SK-N-MC (cell line): ENCODE data around the gene PCED1B.
A peak's percentile ranks its signal among the peaks of the same experiment; 100 is the strongest.
"Not testable (repeated sequence)": the region's sequence is repeated elsewhere in the genome, so short reads cannot be mapped to it uniquely, and the experiment has no call there.

Experiments used
- DNase-seq: peaks from one replicate; pipeline ENCODE4 v3.0.0-alpha.2; 2011; ENCODE audit warnings: low read depth, low spot score
- H3K27ac ChIP-seq: fragments of 200-600 bp; sonication (generic); 2 replicates; pipeline ENCODE4 v1.5.1; 2016; ENCODE audit warnings: mixed run types
- H3K36me3 ChIP-seq: fragments of 200-600 bp; sonication (generic); 2 replicates; pipeline ENCODE4 v1.6.1; 2017; ENCODE audit warnings: antibody characterized with exemption, low read length, mixed read lengths; ENCODE audit not compliant: insufficient read depth
- H3K4me3 ChIP-seq: fragments of 200-600 bp; sonication (generic); 2 replicates; pipeline ENCODE4 v1.5.1; 2016
- H3K9ac ChIP-seq: fragments of 200-600 bp; sonication (generic); 2 replicates; pipeline ENCODE4 v1.8.0; 2017; ENCODE audit warnings: mixed run types, mixed read lengths; ENCODE audit not compliant: insufficient read length
- H3K9me3 ChIP-seq: fragments of 200-600 bp; sonication (generic); 2 replicates; pipeline ENCODE4 v1.6.1; 2017; ENCODE audit warnings: low read depth, mild to moderate bottlenecking, antibody characterized with exemption, low read length, moderate library complexity, mixed read lengths
- EZH2 ChIP-seq: fragments of 200-600 bp; sonication (generic); IDR thresholded peaks from one replicate; pipeline ENCODE4 v1.6.1; 2017; ENCODE audit warnings: antibody characterized with exemption
- FOXP2 ChIP-seq: optimal IDR thresholded peaks from 2 replicates; pipeline ENCODE3; 2011; ENCODE audit warnings: mild to moderate bottlenecking, moderate library complexity; ENCODE audit not compliant: insufficient read depth; ENCODE audit errors: extremely low read length, control extremely low read depth
- POLR2AphosphoS5 ChIP-seq: IDR thresholded peaks from 2 replicates; pipeline ENCODE4 v1.6.1; 2012; ENCODE audit warnings: mild to moderate bottlenecking, low read depth, low read length, borderline replicate concordance

PCED1B gene

DNA sequence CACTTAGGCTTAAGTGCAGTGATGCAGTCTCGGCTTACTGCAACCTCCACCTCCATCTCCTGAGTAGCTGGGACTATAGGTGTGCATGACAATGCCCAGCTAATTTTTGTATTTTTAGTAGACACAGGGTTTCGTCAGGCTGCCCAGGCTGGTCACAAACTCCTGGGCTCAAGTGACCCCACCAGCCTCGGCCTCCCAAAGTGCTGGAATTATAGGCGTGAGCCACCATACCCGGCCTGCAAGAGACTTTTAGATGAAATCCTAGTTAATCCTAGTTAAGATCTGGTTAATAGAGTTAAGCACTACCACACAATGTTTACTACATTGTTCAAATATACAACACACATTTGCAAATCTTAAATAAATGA lies 196.8 kb downstream of the PCED1B start:
- TF ChIP-seq POLR2AphosphoS5 (no peak), EZH2 (no peak), FOXP2 (no peak)
- Histone ChIP-seq H3K9me3 (no peaks in the 10 kb centered on the region), H3K27ac (no peak overlapping the region), H3K4me3 (no peak overlapping the region), H3K36me3 (no peaks in the 10 kb centered on the region), H3K9ac (no peak overlapping the region)
- no peak for DNase-seq

DNA sequence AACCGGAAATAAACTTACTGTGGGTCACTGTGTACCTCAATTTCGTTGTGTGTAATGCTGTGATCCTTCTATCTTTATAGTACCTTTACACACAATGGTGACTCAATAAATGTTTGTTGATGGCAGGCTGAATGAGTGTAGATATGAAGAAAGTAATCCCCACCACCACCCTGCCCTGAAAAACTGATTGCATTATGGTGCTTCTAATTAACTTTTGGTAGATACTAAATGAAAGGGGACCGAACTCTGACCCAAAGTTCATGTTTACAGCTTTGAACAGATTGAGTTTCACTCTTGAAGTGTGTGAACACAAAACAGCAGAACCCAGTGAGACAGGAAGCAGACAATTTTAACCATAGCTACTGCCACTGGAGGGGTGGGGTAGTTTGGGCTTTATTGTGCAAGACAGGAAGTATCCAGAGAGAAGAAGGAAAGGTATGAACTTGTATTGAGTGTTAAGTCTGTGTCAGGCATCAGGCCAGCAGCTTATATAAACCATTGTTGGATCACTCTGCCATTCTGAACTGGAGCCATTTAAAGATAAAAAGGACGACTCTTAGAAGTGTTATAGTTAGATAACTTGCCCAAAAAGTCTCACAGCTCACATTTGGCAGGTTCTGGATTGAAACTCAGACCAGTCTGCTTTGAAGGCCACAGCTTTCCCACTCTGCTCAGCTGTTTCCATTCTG lies 197.3 kb downstream of the PCED1B start:
- Histone ChIP-seq H3K27ac (no peak overlapping the region), H3K36me3 (no peaks in the 10 kb centered on the region), H3K4me3 (no peak overlapping the region), H3K9me3 (no peaks in the 10 kb centered on the region), H3K9ac (no peak overlapping the region)
- DNase-seq: peak; percentile 22
- TF ChIP-seq POLR2AphosphoS5: no peak
- no peak for TF ChIP-seq EZH2
- no peak for TF ChIP-seq FOXP2

DNA sequence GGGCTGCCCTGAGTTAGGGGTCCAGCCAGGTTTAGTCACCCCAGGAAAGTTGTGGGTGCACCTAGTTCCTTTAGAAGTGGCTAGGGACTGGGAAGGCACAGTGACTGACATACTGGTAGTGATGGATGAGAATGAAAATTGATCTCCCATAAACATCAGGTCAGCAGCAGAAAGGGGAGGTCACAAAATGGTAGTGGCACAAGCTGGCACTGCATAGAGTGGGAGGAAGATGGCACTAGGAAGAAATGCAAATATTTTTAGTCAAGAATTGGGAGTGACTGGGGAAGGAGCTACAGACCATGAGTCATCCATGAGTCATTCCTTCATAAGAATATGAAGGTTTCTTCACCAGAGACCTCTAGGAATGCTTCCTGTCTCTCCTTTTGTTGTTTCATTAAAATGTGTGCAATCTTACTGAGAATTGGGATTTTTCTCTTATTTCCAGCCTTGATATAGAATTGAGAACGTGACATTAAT lies 198.6 kb downstream of the PCED1B start:
- H3K9ac ChIP-seq: no peak overlapping the region
- TF ChIP-seq EZH2 (no peak), POLR2AphosphoS5 (no peak), FOXP2 (no peak)
- H3K4me3 ChIP-seq: no peak overlapping the region
- no peak overlapping the region for H3K27ac ChIP-seq
- DNase-seq: no peak
- no peaks in the 10 kb centered on the region for H3K36me3 ChIP-seq
- no peaks in the 10 kb centered on the region for H3K9me3 ChIP-seq

DNA sequence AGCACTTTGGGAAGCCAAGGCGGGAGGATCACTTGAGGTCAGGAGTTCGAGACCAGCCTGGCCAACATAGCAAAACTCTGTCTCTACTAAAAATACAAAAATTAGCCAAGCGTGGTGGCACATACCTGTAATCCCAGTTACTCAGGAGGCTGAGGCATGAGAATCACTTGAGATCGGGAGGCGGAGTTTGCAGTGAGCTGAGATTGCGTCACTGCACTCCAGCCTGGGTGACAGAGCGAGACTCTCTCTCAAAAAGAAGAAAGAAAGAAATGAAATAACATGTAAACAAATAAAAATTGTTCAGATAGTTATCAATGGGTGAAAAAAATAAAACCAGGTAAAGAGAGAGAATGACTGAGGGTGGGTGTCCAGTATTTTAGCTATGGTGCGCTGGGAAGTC lies 200.3 kb downstream of the PCED1B start:
- H3K36me3 ChIP-seq, H3K27ac ChIP-seq, H3K4me3 ChIP-seq, DNase-seq, H3K9me3 ChIP-seq, H3K9ac ChIP-seq: not testable (repeated sequence)

DNA sequence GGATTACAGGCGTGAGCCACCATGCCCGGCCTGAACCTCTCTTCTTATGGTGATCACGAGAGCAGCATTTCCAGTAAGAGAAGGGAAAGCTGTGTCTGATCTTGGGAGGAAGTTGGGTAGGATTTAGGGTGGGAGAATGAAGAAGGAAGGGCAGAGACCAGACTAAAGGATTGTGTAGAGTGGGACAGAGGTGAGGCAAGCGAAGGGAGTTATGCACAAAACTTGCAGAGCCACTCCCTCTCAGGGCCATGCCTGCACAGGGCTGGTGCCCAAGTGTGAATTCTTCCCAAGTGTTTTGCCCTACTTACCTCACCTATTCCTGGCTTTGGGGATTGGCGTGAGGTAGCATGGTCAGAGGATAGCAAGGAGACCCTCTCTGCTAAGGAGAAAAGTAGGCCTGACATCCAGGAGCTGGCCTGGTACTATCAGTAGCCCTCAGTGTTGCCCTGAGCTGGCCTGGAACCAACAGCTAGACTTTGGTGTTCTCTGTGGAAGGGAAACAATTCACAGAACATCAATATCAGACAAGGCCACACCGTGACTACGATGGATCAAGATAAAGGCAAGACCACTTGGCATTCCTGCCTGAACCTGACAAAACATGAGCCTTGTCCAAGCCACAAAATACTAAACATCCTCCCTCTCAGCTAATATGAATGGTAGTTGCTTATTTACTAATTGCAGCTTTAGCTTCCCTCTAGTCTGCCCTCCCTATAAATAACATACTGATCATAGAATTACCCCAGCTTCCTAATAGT lies 201.3 kb downstream of the PCED1B start:
- H3K4me3 ChIP-seq: no peak overlapping the region
- TF ChIP-seq POLR2AphosphoS5 (no peak), EZH2 (no peak), FOXP2 (no peak)
- no peak overlapping the region for H3K27ac ChIP-seq
- H3K9me3 ChIP-seq: no peaks in the 10 kb centered on the region
- no peak overlapping the region for H3K9ac ChIP-seq
- no peak for DNase-seq
- no peaks in the 10 kb centered on the region for H3K36me3 ChIP-seq

DNA sequence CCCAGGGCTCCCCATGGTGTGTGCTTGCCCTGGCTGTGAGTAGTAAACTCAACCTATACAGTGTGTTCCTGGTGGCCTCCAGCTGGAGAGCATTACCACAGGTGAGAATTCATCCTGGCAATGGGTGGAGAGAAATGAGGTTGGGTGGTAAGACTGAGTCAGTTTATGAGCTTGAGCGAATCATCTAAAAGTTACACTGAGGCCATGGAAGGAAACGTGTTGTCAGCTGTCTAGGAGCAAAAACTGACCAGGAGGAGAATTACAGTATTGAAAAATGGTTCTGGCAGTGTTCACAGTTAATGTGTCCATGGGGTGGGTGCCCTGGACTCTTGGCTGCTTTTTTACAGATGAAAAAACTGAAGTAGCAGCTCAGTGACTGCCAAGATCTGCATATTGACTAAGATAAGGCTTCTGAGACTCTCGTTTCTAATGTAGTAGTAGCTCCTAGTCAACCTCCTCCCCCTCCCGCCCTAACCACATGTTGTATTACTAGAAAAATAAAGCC lies 202.3 kb downstream of the PCED1B start:
- Histone ChIP-seq H3K9me3 (no peaks in the 10 kb centered on the region), H3K9ac (no peak overlapping the region), H3K4me3 (no peak overlapping the region), H3K27ac (no peak overlapping the region), H3K36me3 (no peaks in the 10 kb centered on the region)
- TF ChIP-seq EZH2: no peak
- no peak for TF ChIP-seq FOXP2
- no peak for TF ChIP-seq POLR2AphosphoS5
- DNase-seq: no peak

DNA sequence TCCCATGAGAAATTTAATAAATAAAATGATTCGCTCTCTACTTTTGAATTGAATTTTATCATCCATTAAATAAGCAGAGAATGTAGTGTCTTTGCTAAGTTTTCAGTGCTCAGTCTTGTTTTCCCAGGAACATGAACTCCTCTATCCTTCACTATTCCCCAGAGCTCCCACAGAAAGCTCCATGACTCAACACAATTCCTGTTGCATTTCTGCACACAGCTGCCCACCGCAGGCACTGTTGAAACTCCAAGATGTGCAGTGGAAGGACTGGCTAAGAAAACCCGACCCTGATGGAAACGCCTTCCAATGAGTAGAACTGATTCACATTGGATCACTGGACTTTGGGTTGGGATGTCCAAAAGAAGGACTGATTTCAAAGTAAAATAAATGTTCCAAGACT lies 202.8 kb downstream of the PCED1B start:
- TF ChIP-seq FOXP2: no peak
- no peak for TF ChIP-seq EZH2
- no peak for TF ChIP-seq POLR2AphosphoS5
- Histone ChIP-seq H3K36me3 (no peaks in the 10 kb centered on the region), H3K9me3 (no peaks in the 10 kb centered on the region), H3K27ac (no peak overlapping the region), H3K4me3 (no peak overlapping the region), H3K9ac (no peak overlapping the region)
- no peak for DNase-seq
